PC-3 (cell line): ENCODE measurements around the gene RIPK3. TPM values are rescaled to one million over a fixed set of nuclear protein-coding genes. Genes with fewer than 3 reads are reported as not detected.

Experiments
- ATAC-seq: fragments of 200-7000 bp; cut with Tn5 transposase; 2 replicates; pipeline ENCODE4 v1.9.1; 2020; ENCODE audit warnings: mild to moderate bottlenecking, moderate library complexity
- BruUV-seq: library from RNA; stranded (reverse); fragments of 400-500 nt; replicated peaks from 2 replicates; lab custom pipeline; 2021; lab: Mats Ljungman, UMichigan
- CTCF ChIA-PET: fragments of 300-600 bp; sonication (Branson Sonifier 250); formaldehyde crosslinking; loops from one replicate; lab custom pipeline; 2022; ENCODE audit warnings: antibody characterized with exemption; lab: Charles Lee
- POLR2A ChIA-PET: fragments of 300-600 bp; sonication (Branson Sonifier 250); formaldehyde crosslinking; loops from one replicate; lab custom pipeline; 2022; ENCODE audit warnings: antibody characterized with exemption; ENCODE audit not compliant: unreplicated experiment; lab: Charles Lee
- DNase-seq: peaks from one replicate; pipeline ENCODE4 v3.0.0-alpha.2; 2015
- H2AFZ ChIP-seq: fragments of 300-600 bp; sonication (generic); 2 replicates; pipeline ENCODE4 v1.6.0; 2016; ENCODE audit warnings: antibody characterized with exemption, low read length
- H3F3A ChIP-seq: fragments of 300-600 bp; sonication (generic); one replicate; pipeline ENCODE4 v1.6.0; 2017; ENCODE audit warnings: antibody characterized with exemption, low read length, control low read depth, mild to moderate bottlenecking; ENCODE audit not compliant: unreplicated experiment
- H3K27ac ChIP-seq: fragments of 300-600 bp; sonication (generic); 2 replicates; pipeline ENCODE4 v1.5.1; 2016; ENCODE audit warnings: mild to moderate bottlenecking, low read length
- H3K27me3 ChIP-seq: fragments of 300-600 bp; sonication (generic); 2 replicates; pipeline ENCODE4 v1.6.1; 2016; ENCODE audit warnings: low read length, mixed read lengths
- H3K36me3 ChIP-seq: fragments of 300-600 bp; sonication (generic); 2 replicates; pipeline ENCODE4 v1.6.1; 2016; ENCODE audit warnings: low read depth, mixed run types, low read length, mixed read lengths
- H3K4me1 ChIP-seq: fragments of 300-600 bp; sonication (generic); 2 replicates; pipeline ENCODE4 v1.5.1; 2016; ENCODE audit warnings: low read length; ENCODE audit not compliant: insufficient read depth
- H3K4me2 ChIP-seq: fragments of 300-600 bp; sonication (generic); 2 replicates; pipeline ENCODE4 v1.6.0; 2016; ENCODE audit warnings: low read length
- H3K4me3 ChIP-seq: fragments of 300-600 bp; sonication (generic); 2 replicates; pipeline ENCODE4 v1.5.1; 2016; ENCODE audit warnings: mild to moderate bottlenecking, low read length, mixed read lengths
- H3K79me2 ChIP-seq: fragments of 300-600 bp; sonication (generic); 2 replicates; pipeline ENCODE4 v1.6.1; 2017; ENCODE audit warnings: low read length, mixed read lengths
- H3K9ac ChIP-seq: fragments of 300-600 bp; sonication (generic); 2 replicates; pipeline ENCODE4 v1.6.0; 2016; ENCODE audit warnings: mild to moderate bottlenecking, low read length
- H3K9me2 ChIP-seq: fragments of 300-600 bp; sonication (generic); replicated peaks from 2 replicates; pipeline ENCODE4 v1.6.1; 2016; ENCODE audit warnings: mixed run types, low read length, mixed read lengths
- H3K9me3 ChIP-seq: fragments of 300-600 bp; sonication (generic); 2 replicates; pipeline ENCODE4 v1.6.1; 2016; ENCODE audit warnings: low read length, mixed read lengths
- H4K20me1 ChIP-seq: fragments of 300-600 bp; sonication (generic); 2 replicates; pipeline ENCODE4 v1.6.1; 2016; ENCODE audit warnings: low read length, mixed read lengths
- EZH2 ChIP-seq: fragments of 300-600 bp; sonication (generic); IDR thresholded peaks from one replicate; pipeline ENCODE4 v1.6.1; 2017; ENCODE audit warnings: antibody characterized with exemption, mild to moderate bottlenecking, low read length; ENCODE audit not compliant: unreplicated experiment
- EZH2phosphoT487 ChIP-seq: fragments of 300-600 bp; sonication (generic); IDR thresholded peaks from 2 replicates; pipeline ENCODE4 v1.6.1; 2018; ENCODE audit warnings: mild to moderate bottlenecking, antibody characterized with exemption, low read length, borderline replicate concordance
- intact Hi-C: fragments of 100-400 bp; cut with micrococcal nuclease; formaldehyde crosslinking; loops from 2 replicates; pipeline ENCODE4 v1.9.0; 2023
- total RNA-seq: library from RNA; depleted of rRNA; stranded (reverse); fragments of >200 nt; gene quantifications from 2 replicates; pipeline ENCODE4 v1.2.3, GENCODE V29; 2014; rRNA removed

RIPK3 gene
- total RNA-seq, 1 experiment from 2014 or later: not detected

- Histone ChIP-seq H3K4me1 (no peaks in the 10 kb centered on the region), H2AFZ (no peak overlapping the region), H3K4me2 (no peak overlapping the region), H3K27me3 (no peaks in the 10 kb centered on the region), H3K79me2 (no peaks in the 10 kb centered on the region), H3K9ac (no peak overlapping the region), H3K9me3 (no peaks in the 10 kb centered on the region), H3K36me3 (peaks cover 34% of the 10 kb centered on the region; the same call in 1 of the 2 replicates), H3K4me3 (no peak overlapping the region), H4K20me1 (no peaks in the 10 kb centered on the region), H3F3A (no peaks in the 10 kb centered on the region), H3K9me2 (no peaks in the 10 kb centered on the region), H3K27ac (no peak overlapping the region)
- ATAC-seq: no peak
- TF ChIP-seq EZH2phosphoT487: no peak
- no peak for DNase-seq
- ChIA-PET CTCF (interaction anchor here (1.2 kb wide), 1 partner anchor 48 kb away, joined by 3 read pairs; the partner anchor contains the start of gene TINF2), POLR2A (no interaction called here)
- no TSS peak for BruUV-seq
- intact Hi-C loops: no loop called here
Measured at GRCh38 chr14:24289649-24290280, 50.0 kb downstream of the RIPK3 start.

GRCh38 chr14:24286996-24287395 is 52.8 kb downstream of the RIPK3 start:
- no peaks in the 10 kb centered on the region for H3F3A ChIP-seq
- no peak overlapping the region for H2AFZ ChIP-seq
- no TSS peak for BruUV-seq
- no peaks in the 10 kb centered on the region for H3K27me3 ChIP-seq
- H3K27ac ChIP-seq: no peak overlapping the region
- no peaks in the 10 kb centered on the region for H3K9me2 ChIP-seq
- ChIA-PET POLR2A (no interaction called here), CTCF (no interaction called here)
- no peak for TF ChIP-seq EZH2phosphoT487
- no peak for TF ChIP-seq EZH2
- H4K20me1 ChIP-seq: no peaks in the 10 kb centered on the region
- H3K36me3 ChIP-seq: peaks cover 24% of the 10 kb centered on the region; the same call in 1 of the 2 replicates
- no peaks in the 10 kb centered on the region for H3K79me2 ChIP-seq
- H3K4me1 ChIP-seq: no peaks in the 10 kb centered on the region
- no peak for ATAC-seq
- intact Hi-C loops: no loop called here
- H3K4me3 ChIP-seq: no peak overlapping the region
- no peak overlapping the region for H3K4me2 ChIP-seq
- H3K9ac ChIP-seq: no peak overlapping the region
- no peak for DNase-seq
- H3K9me3 ChIP-seq: no peaks in the 10 kb centered on the region

Other genes with a start within 250 kb of the RIPK3 start
- gene PCK2, start 245.7 kb downstream of the RIPK3 start, total RNA-seq: 10.0 and 11.6 TPM in 2 replicates
- gene DCAF11, start 225.2 kb downstream of the RIPK3 start, total RNA-seq: 68.2 and 85.8 TPM in 2 replicates
- 1.5 and 1.7 TPM in 2 replicates for gene NRL, start 225.0 kb downstream of the RIPK3 start, total RNA-seq
- 0.55 TPM in 1 of 2 replicates, not detected in the other for gene FITM1, start 209.3 kb downstream of the RIPK3 start, total RNA-seq
- gene PSME1, start 203.8 kb downstream of the RIPK3 start, total RNA-seq: 140 and 163 TPM in 2 replicates
- 30.1 and 36.7 TPM in 2 replicates for gene EMC9, start 198.4 kb downstream of the RIPK3 start, total RNA-seq
- 211 and 297 TPM in 2 replicates for gene PSME2, start 193.4 kb downstream of the RIPK3 start, total RNA-seq
- 69.6 and 79.4 TPM in 2 replicates for gene RNF31, start 192.5 kb downstream of the RIPK3 start, total RNA-seq
- gene IRF9, start 178.7 kb downstream of the RIPK3 start, total RNA-seq: 10.5 and 20.6 TPM in 2 replicates
- 1.9 and 5.7 TPM in 2 replicates for gene REC8, start 167.9 kb downstream of the RIPK3 start, total RNA-seq
- gene IPO4, start 151.2 kb downstream of the RIPK3 start, total RNA-seq: 193 and 211 TPM in 2 replicates
- 52.1 and 58.3 TPM in 2 replicates for gene TM9SF1, start 144.6 kb downstream of the RIPK3 start, total RNA-seq
- 0.11 TPM in 1 of 2 replicates, not detected in the other for gene TSSK4, start 134.3 kb downstream of the RIPK3 start, total RNA-seq
- gene CHMP4A, start 126.5 kb downstream of the RIPK3 start, total RNA-seq: 58.3 and 67.9 TPM in 2 replicates
- 16.2 and 23.5 TPM in 2 replicates for gene MDP1, start 123.9 kb downstream of the RIPK3 start, total RNA-seq
- 330 and 337 TPM in 2 replicates for gene NEDD8, start 107.6 kb downstream of the RIPK3 start, total RNA-seq
- 51.8 and 56.9 TPM in 2 replicates for gene GMPR2, start 107.1 kb downstream of the RIPK3 start, total RNA-seq
- 31.7 and 39.8 TPM in 2 replicates for gene TINF2, start 97.4 kb downstream of the RIPK3 start, total RNA-seq
- 2.6 and 3.2 TPM in 2 replicates for gene TGM1, start 76.8 kb downstream of the RIPK3 start, total RNA-seq
- 39.2 and 51.5 TPM in 2 replicates for gene RABGGTA, start 68.4 kb downstream of the RIPK3 start, total RNA-seq
- 15.8 and 15.9 TPM in 2 replicates for gene DHRS1, start 40.2 kb downstream of the RIPK3 start, total RNA-seq
- 30.4 and 35.5 TPM in 2 replicates for gene NOP9, start 40.1 kb downstream of the RIPK3 start, total RNA-seq
- not detected in 2 replicates for gene CIDEB, start 32.0 kb downstream of the RIPK3 start, total RNA-seq
- gene LTB4R2, start 29.9 kb downstream of the RIPK3 start, total RNA-seq: 9.3 and 19.3 TPM in 2 replicates
- gene LTB4R, start 28.5 kb downstream of the RIPK3 start, total RNA-seq: 11.6 and 13.1 TPM in 2 replicates
- gene ADCY4, start 4.9 kb downstream of the RIPK3 start, total RNA-seq: 0.04 TPM in 1 of 2 replicates, not detected in the other
- gene NFATC4, start 28.2 kb upstream of the RIPK3 start, total RNA-seq: 11.5 and 15.1 TPM in 2 replicates
- 2.7 and 3.1 TPM in 2 replicates for gene NYNRIN, start 59.0 kb upstream of the RIPK3 start, total RNA-seq
- gene CBLN3, start 89.7 kb upstream of the RIPK3 start, total RNA-seq: 2.9 and 3.4 TPM in 2 replicates
- 50.9 and 51.6 TPM in 2 replicates for gene KHNYN, start 90.0 kb upstream of the RIPK3 start, total RNA-seq
- 24.7 and 29.8 TPM in 2 replicates for gene SDR39U1, start 102.8 kb upstream of the RIPK3 start, total RNA-seq
- gene CMA1, start 168.3 kb upstream of the RIPK3 start, total RNA-seq: not detected in 2 replicates
- not detected in 2 replicates for gene CTSG, start 236.3 kb upstream of the RIPK3 start, total RNA-seq